Sigmoid colon (tissue), 7 donors: ENCODE measurements around the gene TJP2. TPM values are rescaled to one million over a fixed set of nuclear protein-coding genes. Genes with fewer than 3 reads are reported as not detected.

Source experiments
- DNase-seq: peaks from one replicate; pipeline ENCODE4 v3.0.0-alpha.2; 2019
- H3K27ac ChIP-seq, 4 donors: fragments of 200-600 bp; sonication (generic); one replicate each; pipeline ENCODE4 v1.5.1; 2016 to 2019; ENCODE audit warnings: mild to moderate bottlenecking in 1 of 4
- H3K27me3 ChIP-seq, 3 donors: fragments of 200-600 bp; sonication (generic); one replicate each; pipeline ENCODE4 v1.5.1; 2019; ENCODE audit warnings: mild to moderate bottlenecking in 1 of 3
- H3K36me3 ChIP-seq, 4 donors: fragments of 200-600 bp; sonication (generic); one replicate each; pipeline ENCODE4 v1.5.1; 2016 to 2019
- H3K4me1 ChIP-seq, 4 donors: fragments of 200-600 bp; sonication (generic); one replicate each; pipeline ENCODE4 v1.5.1; 2017 to 2019
- H3K4me3 ChIP-seq, 4 donors: fragments of 200-600 bp; sonication (generic); one replicate each; pipeline ENCODE4 v1.5.1; 2017 to 2019; ENCODE audit warnings: mild to moderate bottlenecking in 2 of 4, moderate library complexity in 1 of 4
- H3K9me3 ChIP-seq, 4 donors: fragments of 200-600 bp in 3 of 4; sonication (generic) in 3 of 4; one replicate each; pipeline versions ENCODE4 v1.5.1 to v1.6.1; 2013 to 2019
- CTCF ChIP-seq, 4 experiments: fragments of 450-650 bp in 3 of 4; fragments of 200-600 bp in 1 of 4; IDR thresholded peaks; one replicate each; pipeline ENCODE4 v1.5.1; 2016 to 2019; ENCODE audit warnings: antibody characterized with exemption in 4 of 4, mild to moderate bottlenecking in 3 of 4, moderate library complexity in 2 of 4
- EP300 ChIP-seq, 4 donors: sonication (generic); formaldehyde crosslinking; IDR thresholded peaks; one replicate each; pipeline ENCODE4 v1.6.1; 2017; ENCODE audit warnings: antibody characterized with exemption in 4 of 4
- POLR2A ChIP-seq, 2 donors: fragments of 450-650 bp; IDR thresholded peaks; one replicate each; pipeline ENCODE4 v1.6.1; 2016; ENCODE audit warnings: antibody characterized with exemption in 2 of 2, mild to moderate bottlenecking in 2 of 2, moderate library complexity in 2 of 2
- POLR2AphosphoS5 ChIP-seq, 4 donors: sonication (generic); formaldehyde crosslinking; IDR thresholded peaks; one replicate each; pipeline ENCODE4 v1.6.1; 2017; ENCODE audit warnings: antibody characterized with exemption in 4 of 4
- WGBS, 2 donors: extraction: QIAGEN DNeasy Blood & Tissue Kit; methylation state at CpG; one replicate each; pipeline ENCODE4 v1.1.7; 2013; 5-methylcytosine and 5-hydroxymethylcytosine counted together
- intact Hi-C: fragments of 100-400 bp; cut with DNase I; formaldehyde crosslinking; loops from one replicate; pipeline ENCODE4 v1.15.1; 2023
- polyA plus RNA-seq, 3 donors: library from polyadenylated mRNA; stranded (reverse); fragments of 200-250 nt; gene quantifications; one replicate each; pipeline ENCODE4 v1.2.3, GENCODE V29; 2013
- total RNA-seq, 4 donors: library from RNA; depleted of rRNA; stranded (reverse); fragments of >200 nt; gene quantifications; one replicate each; pipeline ENCODE4 v1.1.0, GENCODE V29; 2016
- donor health status: healthy with polysubstance abuse.
- donor health status: Bipolar disorder and iron deficiency.
- donor health status: healthy.

TJP2 gene
- total and polyA plus RNA-seq, 7 donors = 16.1 to 46.5 (median 27.8) TPM

GRCh38 chr9:69253057-69253456, 79.0 kb downstream of the TJP2 start:
- Histone ChIP-seq H3K4me3 (no peak overlapping the region), H3K36me3 (peaks cover 0 to 19% (median 0%) of the 10 kb centered on the region in 4 donors), H3K27ac (peak overlapping the region in 1 of 4 donors; percentile 38), H3K4me1 (no peaks in the 10 kb centered on the region), H3K27me3 (no peaks in the 10 kb centered on the region), H3K9me3 (no peaks in the 10 kb centered on the region)
- TF ChIP-seq POLR2A (IDR thresholded peaks at IDR 0.05) (no peak), EP300 (IDR thresholded peaks at IDR 0.05) (no peak), POLR2AphosphoS5 (IDR thresholded peaks at IDR 0.05) (no peak), CTCF (IDR thresholded peaks at IDR 0.05) (no peak)
- 79 to 86% methylated on average over 4 of the region's 4 CpGs for WGBS, 2 donors
- intact Hi-C loops = loop anchor here (10.0 kb wide), 1 partner anchor 48 kb away; no protein-coding TSS in a partner anchor
- no peak for DNase-seq

GRCh38 chr9:69254223-69254622, 80.1 kb downstream of the TJP2 start:
- H3K9me3 ChIP-seq = no peaks in the 10 kb centered on the region

GRCh38 chr9:69255591-69255990, 81.5 kb downstream of the TJP2 start:
- 92 to 96% methylated on average over 1 of the region's 1 CpG for WGBS, 2 donors
- H3K9me3 ChIP-seq = no peaks in the 10 kb centered on the region
- peaks cover 0 to 13% (median 0%) of the 10 kb centered on the region in 4 donors for H3K36me3 ChIP-seq
- no peak overlapping the region for H3K27ac ChIP-seq
- intact Hi-C loops = loop anchor here (10.0 kb wide), 1 partner anchor 51 kb away; no protein-coding TSS in a partner anchor
- H3K4me1 ChIP-seq = no peaks in the 10 kb centered on the region
- H3K4me3 ChIP-seq = no peak overlapping the region
- DNase-seq = no peak
- TF ChIP-seq CTCF (IDR thresholded peaks at IDR 0.05) (no peak), POLR2A (IDR thresholded peaks at IDR 0.05) (no peak), EP300 (IDR thresholded peaks at IDR 0.05) (no peak), POLR2AphosphoS5 (IDR thresholded peaks at IDR 0.05) (no peak)
- no peaks in the 10 kb centered on the region for H3K27me3 ChIP-seq

More at GRCh38 chr9:69254223-69254622, 80.1 kb downstream of the TJP2 start:
- WGBS, 2 donors = 95 to 96% methylated on average over 11 of the region's 11 CpGs
- H3K4me1 ChIP-seq = no peaks in the 10 kb centered on the region
- peaks cover 0 to 13% (median 0%) of the 10 kb centered on the region in 4 donors for H3K36me3 ChIP-seq
- intact Hi-C loops = loop anchor here (10.0 kb wide), 1 partner anchor 49 kb away; no protein-coding TSS in a partner anchor
- no peaks in the 10 kb centered on the region for H3K27me3 ChIP-seq
- H3K27ac ChIP-seq = no peak overlapping the region
- H3K4me3 ChIP-seq = no peak overlapping the region
- no peak for DNase-seq
- TF ChIP-seq POLR2AphosphoS5 (IDR thresholded peaks at IDR 0.05) (no peak), CTCF (IDR thresholded peaks at IDR 0.05) (no peak), POLR2A (IDR thresholded peaks at IDR 0.05) (no peak), EP300 (IDR thresholded peaks at IDR 0.05) (no peak)

GRCh38 chr9:69258551-69258950, 84.5 kb downstream of the TJP2 start:
- TF ChIP-seq CTCF (IDR thresholded peaks at IDR 0.05) (no peak), EP300 (IDR thresholded peaks at IDR 0.05) (no peak), POLR2A (IDR thresholded peaks at IDR 0.05) (no peak), POLR2AphosphoS5 (IDR thresholded peaks at IDR 0.05) (no peak)
- intact Hi-C loops = loop anchor here (10.0 kb wide), 1 partner anchor 54 kb away; no protein-coding TSS in a partner anchor
- H3K9me3 ChIP-seq = no peaks in the 10 kb centered on the region
- no peak overlapping the region for H3K27ac ChIP-seq
- DNase-seq = no peak
- 92 to 96% methylated on average over 5 of the region's 5 CpGs for WGBS, 2 donors
- H3K4me3 ChIP-seq = no peak overlapping the region
- H3K36me3 ChIP-seq = peaks cover 0 to 12% (median 0%) of the 10 kb centered on the region in 4 donors
- H3K27me3 ChIP-seq = no peaks in the 10 kb centered on the region
- H3K4me1 ChIP-seq = no peaks in the 10 kb centered on the region

GRCh38 chr9:69260161-69260560, 86.1 kb downstream of the TJP2 start:
- WGBS, 2 donors = 62 to 67% methylated on average over 5 of the region's 5 CpGs
- Histone ChIP-seq H3K4me3 (no peak overlapping the region), H3K4me1 (no peaks in the 10 kb centered on the region), H3K27ac (no peak overlapping the region), H3K27me3 (no peaks in the 10 kb centered on the region), H3K9me3 (no peaks in the 10 kb centered on the region), H3K36me3 (no peaks in the 10 kb centered on the region)
- no peak for DNase-seq
- TF ChIP-seq EP300 (IDR thresholded peaks at IDR 0.05) = no peak
- TF ChIP-seq CTCF (IDR thresholded peaks at IDR 0.05) = no peak
- no peak for TF ChIP-seq POLR2A (IDR thresholded peaks at IDR 0.05)
- intact Hi-C loops = no loop called here
